Stimulated activated CD4-positive, alpha-beta T cell treated with anti-CD3 and anti-CD28 coated beads, Interleukin-2, amount 100 ng/mL, for 48 hours (primary cell): Measurements from ENCODE around the gene NSUN2.
"Not testable (repeated sequence)": the region's sequence is repeated elsewhere in the genome, so short reads cannot be mapped to it uniquely, and the experiment has no call there.

Experiments
- DNase-seq, 2 donors: peaks; one replicate each; pipeline ENCODE4 v3.0.0-alpha.2; 2020

NSUN2 gene

DNA sequence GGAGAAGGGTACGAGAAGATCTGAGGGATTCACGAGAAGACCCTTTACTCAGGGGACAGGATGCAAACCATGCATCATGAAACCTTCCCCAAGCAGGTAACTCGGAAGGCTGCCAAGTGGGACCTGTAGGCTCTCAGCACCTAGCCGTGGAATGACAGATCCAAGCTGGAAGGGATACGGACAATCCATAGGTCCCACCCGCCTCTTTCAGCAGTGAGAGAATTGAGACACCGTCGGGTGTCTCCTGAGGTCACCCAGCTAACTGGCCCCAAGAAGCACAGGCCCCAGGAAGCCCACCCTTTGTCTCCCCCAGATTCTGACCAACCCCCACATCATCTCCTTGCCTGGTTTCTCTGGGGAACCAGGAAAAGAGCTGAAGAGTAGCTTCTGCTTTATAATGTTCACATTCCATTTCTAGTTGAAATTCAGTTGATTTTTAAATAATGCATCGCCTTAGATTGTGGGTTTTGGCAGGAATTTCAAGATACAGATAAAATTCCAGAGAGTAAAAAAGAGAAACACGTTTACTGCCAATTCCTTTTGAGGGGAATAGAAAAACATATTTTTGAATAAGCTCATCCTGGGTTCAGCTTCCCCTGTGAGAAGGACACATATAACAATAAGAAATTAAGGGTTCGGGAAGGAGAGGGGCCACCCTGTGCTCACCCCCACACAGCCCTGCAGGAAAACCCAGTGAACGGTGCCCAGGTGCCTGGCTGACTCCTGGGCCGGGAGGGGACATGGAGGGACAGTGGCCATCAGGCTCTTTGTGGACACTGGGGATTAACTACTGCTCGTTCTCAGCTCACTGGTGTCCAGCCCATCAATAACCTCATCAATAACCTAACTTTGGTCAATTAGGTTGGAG lies 51.1 kb downstream of the NSUN2 start:
- no peak for DNase-seq

DNA sequence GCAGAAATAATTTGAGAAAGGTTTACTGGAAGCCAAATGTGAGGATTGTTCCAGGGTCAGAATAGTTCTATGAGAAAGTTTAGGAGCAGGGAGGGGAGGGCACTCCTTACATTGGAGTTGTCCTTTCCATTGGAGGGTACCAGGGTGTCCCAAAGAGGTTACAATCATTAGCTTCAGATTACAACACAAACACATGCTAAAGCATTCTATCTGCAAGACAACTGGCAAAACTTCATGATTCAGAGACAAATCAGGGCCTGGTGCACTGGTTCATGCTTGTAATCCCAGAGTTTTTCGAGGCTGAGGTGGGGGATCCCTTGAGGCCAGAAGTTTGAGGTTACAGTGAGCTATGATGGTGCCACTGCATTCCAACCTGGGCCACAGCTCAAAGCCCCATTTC lies 51.8 kb downstream of the NSUN2 start:
- DNase-seq = no peak

DNA sequence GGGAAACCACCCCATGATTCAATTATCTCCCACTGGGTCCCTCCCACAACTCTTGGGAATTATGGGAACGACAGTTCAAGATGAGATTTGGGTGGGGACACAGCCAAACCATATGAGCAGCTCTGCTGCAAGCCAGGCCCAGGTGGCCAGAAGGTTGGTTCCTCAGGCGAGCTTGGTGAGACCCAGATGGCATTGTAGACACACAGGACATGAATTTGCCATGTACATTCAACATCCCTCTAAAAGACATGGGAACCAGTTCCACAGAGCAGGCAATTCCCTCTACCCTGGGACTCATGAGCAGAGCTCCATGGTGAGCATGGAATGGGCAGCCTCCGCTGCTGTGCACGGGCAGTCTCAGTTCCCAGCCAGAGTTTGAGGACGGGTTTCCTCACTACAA lies 53.3 kb downstream of the NSUN2 start:
- DNase-seq = no peak

DNA sequence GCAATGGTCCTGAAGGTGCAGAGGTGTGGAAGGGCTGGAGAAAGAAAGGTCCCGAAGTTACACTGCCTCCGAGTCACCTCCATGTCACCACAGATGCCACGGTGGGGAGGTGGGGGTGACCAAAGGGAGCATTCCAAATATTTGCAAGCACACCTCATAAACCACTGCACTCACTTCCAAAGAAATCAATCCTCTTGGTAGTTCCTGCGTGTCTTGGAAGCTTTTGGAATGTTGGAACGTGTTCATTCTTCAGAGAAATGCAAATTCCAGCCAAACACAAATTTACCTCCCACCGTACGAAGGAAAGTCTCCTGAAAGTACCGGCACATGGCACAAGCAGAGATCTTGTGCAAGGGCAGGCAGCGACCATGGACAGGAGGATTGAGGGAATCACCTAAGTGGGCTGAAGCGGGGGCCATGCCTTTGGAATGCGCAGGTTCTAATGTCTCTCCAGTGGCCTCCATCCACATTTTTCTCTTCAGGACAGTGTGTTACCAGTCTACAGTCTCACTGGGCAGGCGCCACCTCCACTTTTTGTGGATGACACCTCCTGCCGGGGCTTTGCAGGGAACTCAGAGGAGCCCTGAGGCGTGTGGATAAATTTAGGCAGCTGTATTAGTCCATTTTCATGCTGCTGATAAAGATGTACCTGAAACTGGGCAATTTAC lies 54.0 kb downstream of the NSUN2 start:
- DNase-seq = no peak

DNA sequence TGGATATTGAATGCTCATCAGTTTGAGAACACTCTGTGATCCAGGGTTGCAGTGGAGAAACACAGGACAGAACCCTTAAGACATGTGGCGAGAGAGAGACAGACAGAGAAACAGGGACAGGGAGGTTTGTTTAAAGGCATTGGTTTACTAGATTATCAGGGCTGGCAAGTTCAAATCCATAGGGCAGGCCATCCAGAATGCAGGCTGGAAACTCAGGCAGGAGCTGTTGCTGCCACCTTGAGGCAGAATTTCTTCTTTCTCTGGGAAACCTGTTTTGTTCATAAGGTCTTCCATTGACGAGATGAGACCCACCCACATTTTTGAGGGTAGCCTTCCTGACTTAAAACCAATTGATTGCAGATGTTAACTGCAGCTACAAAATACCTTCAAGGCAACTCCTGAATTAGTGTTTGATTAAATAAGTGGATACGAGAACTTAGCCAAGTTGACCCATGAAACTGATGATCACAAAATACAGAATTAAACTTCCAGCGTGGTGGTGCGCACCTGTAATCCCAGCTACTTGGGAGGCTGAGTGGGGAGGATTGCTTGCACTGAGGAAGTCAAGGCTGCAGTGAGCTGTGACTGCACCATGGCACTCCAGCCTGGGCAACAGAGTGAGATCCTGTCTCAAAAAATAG lies 55.9 kb downstream of the NSUN2 start:
- DNase-seq = peak in 1 of 2 donors; percentile 17

DNA sequence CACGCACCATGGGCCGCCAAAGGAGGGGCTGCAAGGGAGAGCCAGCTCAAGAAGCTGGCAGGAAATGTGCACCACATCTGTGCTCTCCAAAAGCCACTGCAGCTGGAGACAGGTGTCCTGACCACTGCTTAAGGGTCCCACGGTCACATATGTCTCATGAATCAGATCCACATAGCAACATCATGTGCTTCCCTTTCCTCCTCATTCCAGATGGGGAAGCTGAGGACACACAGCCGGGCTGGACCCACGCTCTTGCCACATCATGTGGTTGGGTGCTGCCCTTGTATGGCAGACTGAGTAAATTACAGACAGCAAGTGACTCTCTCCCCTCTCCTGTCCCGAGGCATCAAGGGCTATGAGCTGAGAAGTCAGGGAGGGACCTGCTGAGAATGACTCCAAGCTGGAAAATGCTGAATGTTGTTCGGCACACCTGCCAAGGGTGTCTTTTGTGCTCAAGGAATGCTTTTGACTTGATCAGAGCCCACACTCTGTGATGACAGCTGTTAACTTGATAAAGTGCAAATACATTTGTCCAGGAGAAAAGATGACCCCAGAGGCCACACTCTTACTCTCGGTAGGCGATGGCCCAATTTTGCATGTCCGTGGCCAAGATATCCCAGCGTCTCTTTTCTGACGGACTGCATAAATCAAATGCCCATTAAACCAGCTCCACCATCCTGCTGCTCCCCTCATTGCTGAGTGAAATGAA lies 58.2 kb downstream of the NSUN2 start:
- no peak for DNase-seq

DNA sequence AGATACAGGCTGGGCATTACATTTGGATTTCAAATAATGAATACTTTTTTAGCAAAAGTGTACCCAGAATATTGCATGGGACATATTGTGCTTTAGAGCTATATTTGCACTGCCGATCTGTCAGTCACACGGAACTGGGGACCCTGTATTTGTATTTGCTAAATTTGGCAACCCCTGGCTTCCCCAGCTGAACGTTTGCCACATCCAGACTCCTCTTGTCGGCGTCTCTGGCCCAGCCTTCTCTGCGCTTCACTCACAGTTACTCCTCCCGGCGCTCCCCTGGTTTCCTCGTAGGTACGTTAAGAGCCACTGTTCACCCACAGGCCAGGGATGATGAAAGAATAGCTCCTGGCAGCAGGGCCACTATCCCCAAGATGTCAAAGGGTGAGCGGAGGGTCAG lies 58.7 kb downstream of the NSUN2 start:
- DNase-seq = no peak

DNA sequence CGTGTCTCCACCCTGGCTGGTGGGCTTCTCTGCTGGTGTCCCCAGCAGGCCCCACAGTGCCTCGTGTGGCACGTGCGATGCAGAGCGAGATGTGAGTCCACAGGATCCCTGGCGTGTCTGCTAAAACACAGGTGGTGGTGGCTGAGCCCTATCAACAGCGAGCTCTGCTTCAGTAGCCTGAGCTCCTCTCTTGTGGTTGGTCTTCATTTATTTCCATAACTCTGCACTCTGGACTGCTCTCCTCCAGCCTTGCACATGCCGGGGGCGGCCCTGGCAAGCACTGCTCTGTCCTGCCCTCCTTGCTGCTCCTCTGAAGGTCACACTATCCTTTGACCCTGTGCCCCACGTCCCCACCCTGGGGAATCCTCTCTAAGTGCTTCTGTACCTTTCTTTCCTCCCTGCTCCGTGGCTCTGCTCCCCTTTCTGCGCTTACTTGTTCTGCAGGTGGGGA lies 59.2 kb downstream of the NSUN2 start:
- DNase-seq = no peak

DNA sequence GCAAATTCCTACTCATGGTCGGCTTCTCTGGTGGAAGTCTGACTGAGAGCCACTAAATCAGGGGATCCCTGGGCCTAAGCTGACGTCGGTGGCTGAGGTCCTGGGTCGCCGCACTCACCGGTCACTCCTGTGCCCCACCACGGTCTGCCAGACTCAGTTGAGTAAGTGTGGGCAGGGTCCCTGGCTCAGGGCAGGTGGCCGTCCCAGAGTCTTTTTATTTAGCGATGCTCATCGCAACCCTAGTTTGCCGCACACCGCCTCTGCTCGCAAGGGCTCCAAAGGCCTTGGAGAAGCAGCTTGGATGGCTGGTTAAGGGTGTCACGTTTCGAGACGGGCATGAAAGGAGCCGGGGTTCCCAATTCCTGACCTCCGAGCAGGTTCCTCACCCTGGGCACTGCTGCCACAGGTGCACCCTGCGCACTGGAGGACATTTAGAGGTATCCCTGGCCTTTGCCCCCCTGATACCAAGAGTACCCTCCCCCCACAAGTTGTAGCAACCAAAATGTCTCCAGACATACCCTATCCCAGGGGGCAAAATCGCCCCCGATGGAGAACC lies 59.9 kb downstream of the NSUN2 start:
- no peak for DNase-seq

DNA sequence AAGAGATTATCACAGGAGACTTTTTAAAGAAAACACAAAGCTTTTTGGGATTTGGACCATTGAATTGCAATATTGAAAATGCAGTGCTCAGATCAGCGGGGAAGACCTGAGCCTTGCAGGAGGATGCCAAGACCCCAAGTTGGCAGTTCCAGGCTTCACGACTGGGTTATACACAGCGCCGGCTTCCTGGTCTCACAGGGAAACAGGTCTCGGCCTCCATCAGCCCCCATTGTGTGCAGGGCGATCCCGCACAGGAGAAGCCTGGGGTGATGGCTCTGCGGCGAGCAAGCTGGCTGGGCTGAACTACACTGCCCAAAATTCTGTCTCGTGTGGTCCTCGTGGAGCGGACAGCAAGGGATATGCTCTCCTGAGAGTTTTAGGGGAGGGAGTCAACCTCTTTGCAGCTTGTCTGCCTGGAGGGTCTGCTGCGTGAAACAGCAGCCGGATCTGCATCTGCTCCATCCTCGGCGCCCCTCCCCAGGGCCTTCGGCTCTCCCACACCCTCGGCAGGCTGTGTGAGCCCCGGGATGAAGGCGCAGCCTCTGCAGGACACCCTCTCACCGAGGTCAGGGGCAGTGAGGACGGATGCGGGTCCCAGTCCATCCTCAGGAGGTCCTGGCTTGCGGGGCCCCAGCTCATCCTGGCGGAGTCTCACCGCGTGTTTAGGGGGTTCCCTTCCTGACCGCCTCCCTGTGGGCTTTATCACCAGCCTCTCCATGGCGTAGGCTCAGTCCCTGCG lies 60.6 kb downstream of the NSUN2 start:
- DNase-seq = no peak

DNA sequence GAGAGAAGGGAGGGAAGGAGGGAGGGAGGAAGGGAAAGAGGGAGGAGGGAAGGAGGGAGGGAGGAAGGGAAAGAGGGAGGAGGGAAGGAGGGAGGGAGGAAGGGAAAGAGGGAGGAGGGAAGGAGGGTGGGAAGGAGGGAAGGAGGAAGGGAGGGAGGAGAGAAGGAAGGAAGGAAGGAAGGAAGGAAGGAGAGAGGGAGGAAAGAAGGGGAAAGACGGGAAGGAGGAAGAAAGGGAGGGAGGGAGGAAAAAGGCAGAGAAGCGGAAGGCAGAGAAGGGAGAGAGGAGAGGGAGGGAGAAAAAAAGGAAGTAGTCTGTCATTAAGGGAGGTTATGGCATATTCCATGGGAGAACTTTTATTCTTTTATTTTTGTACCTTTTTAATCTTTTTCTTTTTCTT lies 61.2 kb downstream of the NSUN2 start:
- DNase-seq = not testable (repeated sequence)

DNA sequence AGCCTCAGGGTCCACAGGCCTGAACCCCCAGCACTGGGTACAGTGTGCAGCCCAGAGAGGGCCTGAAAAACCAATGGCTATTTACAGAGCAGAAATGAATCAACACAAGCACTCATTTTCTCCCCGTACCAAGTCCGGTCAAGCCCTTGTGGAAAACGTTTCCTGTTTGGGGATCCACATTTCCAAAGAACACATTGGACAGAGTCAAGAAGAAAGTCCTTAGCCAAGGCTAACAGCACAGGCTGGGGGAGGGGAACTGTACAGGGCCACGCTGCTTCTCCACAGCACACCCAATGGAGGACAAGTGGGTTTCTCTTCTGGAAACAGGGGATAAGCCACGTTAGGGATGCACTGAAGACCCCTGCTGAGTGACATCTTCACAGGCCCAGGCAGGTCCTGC lies 62.3 kb downstream of the NSUN2 start:
- no peak for DNase-seq

DNA sequence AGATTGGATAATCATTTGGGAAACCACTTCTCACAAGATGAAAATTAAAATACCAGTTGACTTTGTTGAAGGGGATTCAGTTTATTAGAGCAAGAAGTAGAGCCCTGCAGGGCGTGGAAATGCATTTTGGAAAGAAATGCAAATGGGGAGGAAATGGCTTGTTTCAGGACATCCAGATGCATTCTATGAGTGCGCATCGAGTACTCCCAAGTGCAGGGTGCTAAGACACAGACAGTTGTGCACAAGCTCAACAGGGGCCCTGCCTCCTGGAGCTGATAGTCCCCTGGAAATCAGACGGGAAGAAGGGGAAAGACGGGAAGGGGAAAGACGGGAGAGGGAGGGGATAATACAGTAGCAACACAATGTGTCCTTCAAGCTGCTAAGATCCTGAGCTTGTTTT lies 64.0 kb downstream of the NSUN2 start:
- DNase-seq = no peak

DNA sequence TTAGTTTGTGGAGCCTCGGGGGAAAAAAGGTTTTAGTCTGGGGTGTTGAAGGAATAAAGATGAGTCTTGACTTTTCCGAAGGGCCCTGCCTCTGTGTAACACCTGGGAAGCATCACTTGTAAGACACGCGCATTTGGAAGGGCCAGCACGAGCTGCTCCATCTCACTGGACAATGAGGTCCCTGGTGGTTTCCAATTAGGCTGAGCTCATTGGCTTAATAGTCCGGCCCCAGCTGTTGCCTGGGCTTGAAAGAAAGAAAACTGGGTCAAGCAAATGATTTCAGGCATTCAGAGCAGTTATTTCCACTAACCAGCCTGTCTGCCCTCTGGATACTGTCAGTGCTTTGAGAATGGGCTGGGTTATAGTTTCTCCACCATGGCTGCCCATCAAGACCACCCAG lies 64.5 kb downstream of the NSUN2 start:
- DNase-seq = no peak

DNA sequence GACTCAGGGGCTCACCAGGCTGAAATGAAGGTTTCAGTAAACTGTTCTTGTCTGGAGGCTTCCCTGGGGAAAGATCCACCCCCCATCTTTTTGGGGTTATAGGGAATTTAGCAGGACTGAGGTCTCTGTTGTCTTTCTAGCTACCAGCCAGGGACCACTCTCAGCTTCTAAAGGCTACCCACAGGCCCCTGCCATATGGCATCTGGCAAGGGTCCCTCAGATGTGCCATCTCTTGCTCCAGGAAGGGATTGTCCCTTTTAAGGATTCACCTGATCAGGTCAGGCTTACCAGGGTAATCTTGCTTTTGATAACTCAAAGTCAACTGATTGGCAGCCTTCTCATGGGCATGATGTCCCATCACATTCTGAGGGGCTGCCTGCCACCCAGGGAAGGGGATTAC lies 65.0 kb downstream of the NSUN2 start:
- no peak for DNase-seq

DNA sequence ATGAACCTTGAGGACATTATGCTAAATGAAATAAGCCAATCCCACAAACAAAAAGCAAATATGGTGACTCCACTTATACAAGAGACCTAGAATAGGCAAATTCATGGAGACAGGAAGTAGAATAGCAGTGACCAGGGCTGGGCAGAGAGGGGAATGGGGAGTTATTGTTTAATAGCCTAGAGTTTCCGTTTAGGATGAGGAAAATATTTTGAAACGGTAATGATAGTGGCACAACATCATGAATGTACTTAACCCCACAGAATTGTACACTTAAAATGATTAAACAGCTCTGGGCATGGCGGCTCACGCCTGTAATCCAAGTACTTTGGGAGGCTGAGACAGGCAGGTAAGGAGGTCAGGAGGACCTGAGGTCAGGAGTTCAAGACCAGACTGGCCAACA lies 65.8 kb downstream of the NSUN2 start:
- DNase-seq = no peak

DNA sequence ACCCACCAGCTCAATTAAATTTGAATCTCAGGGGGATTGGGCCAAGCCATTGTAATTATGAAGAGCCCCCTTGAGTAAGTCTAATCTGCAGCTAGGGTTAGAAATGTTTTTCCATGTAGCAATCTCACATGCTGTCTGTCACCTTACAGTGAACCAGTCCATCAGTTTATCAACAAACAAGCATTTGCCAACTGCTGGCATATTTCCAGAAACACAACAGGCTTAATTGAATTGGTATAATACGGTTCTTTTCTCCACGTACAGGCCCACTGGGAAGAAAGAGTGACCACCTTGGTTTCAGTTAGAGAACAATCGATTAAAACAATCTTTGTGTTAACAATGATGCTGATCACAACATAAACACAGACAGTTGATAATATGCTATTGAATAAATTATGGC lies 67.4 kb downstream of the NSUN2 start:
- DNase-seq = no peak

DNA sequence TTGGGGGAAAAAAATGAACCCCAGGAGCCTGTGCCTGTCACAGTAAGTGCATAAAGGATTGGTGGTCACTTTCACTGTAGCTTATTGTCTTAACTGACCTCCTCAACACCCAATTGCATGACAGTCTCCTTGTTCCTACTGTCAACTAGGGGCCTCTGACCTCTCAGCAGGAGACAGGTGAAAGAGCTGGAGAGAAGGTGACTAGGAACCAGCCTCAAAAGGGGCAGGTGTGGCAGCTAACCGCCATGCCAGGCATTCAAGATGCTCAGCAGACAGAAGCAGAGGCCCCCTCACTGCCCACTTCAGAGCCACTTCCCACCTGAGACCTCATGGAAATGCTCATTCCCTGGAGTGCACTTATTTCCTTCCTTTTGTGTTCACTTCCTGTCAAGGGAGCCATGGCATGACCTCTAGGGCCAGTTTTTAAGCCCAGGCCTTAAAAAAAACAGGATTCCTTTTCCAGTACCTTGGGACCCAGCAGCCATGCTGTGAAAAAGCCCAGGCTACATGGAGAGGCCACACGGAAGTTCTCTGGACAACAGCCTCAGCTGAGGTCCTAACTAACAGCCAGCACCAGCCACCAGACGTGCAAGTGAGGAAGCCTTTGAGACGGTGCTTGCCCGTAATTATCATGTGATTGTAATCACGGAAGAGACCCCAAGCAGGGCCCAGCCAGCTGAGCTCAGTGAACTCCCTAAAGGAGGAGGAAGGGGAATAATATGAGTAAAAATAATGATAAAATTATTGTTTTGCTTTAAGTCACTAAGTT lies 74.9 kb downstream of the NSUN2 start:
- no peak for DNase-seq

DNA sequence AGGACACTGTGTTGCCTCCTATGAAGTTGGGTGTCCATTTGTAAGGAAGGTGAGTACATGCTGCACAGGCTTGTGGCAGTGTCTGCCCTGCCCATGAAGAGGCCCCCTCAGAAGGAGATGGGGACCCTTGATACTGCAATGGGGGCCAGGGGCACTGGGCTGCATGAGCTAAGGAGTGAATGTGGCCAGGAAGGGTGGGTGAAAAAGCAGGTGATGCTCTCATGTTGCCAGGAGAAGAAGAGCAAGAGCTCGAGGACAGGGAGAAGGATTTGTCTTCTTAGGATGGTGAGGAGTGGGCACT lies 76.1 kb downstream of the NSUN2 start:
- DNase-seq = no peak

DNA sequence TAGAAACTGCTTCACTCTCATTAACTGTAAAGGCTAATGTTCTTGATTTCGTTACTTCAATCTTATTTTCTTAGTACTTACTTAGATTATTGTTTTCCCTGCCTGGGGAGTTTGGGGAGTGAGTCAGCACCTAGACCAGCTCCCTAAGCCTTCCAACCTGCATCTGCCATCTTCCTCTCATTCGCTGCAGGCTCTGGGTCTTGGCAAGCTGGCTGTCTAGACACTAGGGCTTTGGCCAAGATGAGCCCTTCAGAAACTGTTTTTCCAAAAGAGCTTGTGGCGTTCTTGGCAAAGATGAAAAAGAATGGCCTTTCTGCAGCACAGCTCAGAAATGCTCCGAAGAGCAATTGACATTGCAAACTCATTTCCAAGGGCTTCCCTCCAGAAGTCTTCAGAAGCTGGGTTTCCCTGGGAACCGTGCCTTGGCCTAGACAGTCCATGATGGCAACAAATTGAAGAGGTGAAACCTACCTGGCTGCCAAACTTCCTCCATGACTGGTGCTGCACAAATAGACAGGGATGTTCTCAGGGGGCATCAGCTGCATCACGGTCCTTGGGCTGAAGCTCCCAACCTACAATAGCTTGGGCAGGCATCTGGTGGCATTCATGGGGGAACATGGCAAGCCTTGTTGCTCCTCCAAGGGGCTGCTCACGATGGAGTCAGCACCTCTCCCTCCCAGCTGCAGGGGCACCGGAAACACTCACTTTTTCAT lies 76.6 kb downstream of the NSUN2 start:
- no peak for DNase-seq

DNA sequence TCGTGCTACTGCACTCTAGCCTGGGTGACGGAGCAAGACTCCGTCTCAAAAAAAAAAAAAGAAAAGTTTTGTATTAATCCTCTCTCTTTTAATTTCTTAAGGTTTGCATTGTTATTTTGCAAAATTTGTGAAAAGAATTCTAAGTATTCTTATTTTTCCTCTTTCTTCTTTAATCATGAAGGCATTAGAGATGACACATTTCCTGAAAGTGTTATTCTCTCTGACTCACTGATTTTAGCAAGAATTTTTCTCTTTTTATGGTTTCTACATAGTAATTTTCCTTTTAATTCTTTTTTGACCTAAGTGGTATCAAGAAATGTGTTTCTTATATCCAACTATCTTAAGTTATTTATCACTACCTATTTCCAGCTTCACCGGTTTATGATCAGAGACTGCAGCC lies 78.0 kb downstream of the NSUN2 start:
- no peak for DNase-seq
